SK-N-SH treated with all-trans-retinoic acid at 6 μM for 48 hours (cell line): ENCODE measurements around the gene CLTRN.

ENCODE experiments used
- ARNTL ChIP-seq: fragments of 450-650 bp; formaldehyde crosslinking; IDR thresholded peaks from 2 replicates; pipeline ENCODE4 v1.5.0; 2020; ENCODE audit warnings: low read depth, mild to moderate bottlenecking, moderate library complexity, borderline replicate concordance
- BACH2 ChIP-seq: fragments of 250-450 bp; sonication (Bioruptor Pico); IDR thresholded peaks from 2 replicates; pipeline ENCODE4 v1.9.0; 2021; ENCODE audit warnings: mild to moderate bottlenecking, borderline replicate concordance
- CREB5 ChIP-seq: fragments of 250-450 bp; sonication (Bioruptor Pico); IDR thresholded peaks from 2 replicates; pipeline ENCODE4 v1.5.1; 2020; ENCODE audit warnings: low read depth, mild to moderate bottlenecking, moderate library complexity
- ISL1 ChIP-seq: fragments of 250-450 bp; sonication (Bioruptor Pico); IDR thresholded peaks from 2 replicates; pipeline ENCODE4 v2.1.2; 2022; ENCODE audit warnings: mild to moderate bottlenecking, moderate library complexity
- PATZ1 ChIP-seq: fragments of 250-450 bp; sonication (Bioruptor Pico); IDR thresholded peaks from 2 replicates; pipeline ENCODE4 v1.8.0; 2020; ENCODE audit warnings: mild to moderate bottlenecking, moderate library complexity, borderline replicate concordance
- ZFP30 ChIP-seq: fragments of 450-650 bp; formaldehyde crosslinking; IDR thresholded peaks from 2 replicates; pipeline ENCODE4 v1.5.0; 2022; ENCODE audit warnings: mild to moderate bottlenecking, moderate library complexity

- TF ChIP-seq ARNTL (no peak), ZFP30 (no peak), PATZ1 (CRISPR knock-in tag) (no peak), BACH2 (CRISPR knock-in tag) (no peak), CREB5 (no peak), ISL1 (CRISPR knock-in tag) (no peak)
Measured at GRCh38 chrX:15678339-15678738, 13.7 kb upstream of the CLTRN start.
